ENCODE results near the gene WNT5B.

DNA sequence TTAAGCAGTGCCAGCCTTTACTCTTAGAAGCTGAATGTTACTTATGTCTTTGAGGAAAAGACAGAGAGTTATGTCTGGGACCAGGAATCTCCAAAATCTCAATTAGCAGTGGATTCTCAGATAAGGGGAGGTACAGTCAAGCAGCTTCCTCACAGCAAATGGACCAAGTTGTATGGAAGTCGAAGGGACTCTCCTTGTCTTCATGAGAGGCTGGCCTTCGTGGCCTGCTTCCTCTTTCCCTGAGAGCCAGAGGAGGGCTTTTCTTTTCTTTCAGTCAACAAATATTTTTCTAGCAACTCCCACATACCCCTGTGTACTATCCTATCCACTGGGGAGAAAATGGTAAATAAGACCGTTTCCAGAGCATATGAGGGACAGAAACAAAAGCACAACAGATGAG lies 6.6 kb upstream of the WNT5B start:
- TF ChIP-seq GATA2 (IDR thresholded peaks at IDR 0.05; ENCODE audit: low read depth, low read length) (no peak), GATA3 (IDR thresholded peaks at IDR 0.05; ENCODE audit: low read depth, low read length) (no peak)
